ENCODE data around the gene TSFM.

The TSFM gene

DNA sequence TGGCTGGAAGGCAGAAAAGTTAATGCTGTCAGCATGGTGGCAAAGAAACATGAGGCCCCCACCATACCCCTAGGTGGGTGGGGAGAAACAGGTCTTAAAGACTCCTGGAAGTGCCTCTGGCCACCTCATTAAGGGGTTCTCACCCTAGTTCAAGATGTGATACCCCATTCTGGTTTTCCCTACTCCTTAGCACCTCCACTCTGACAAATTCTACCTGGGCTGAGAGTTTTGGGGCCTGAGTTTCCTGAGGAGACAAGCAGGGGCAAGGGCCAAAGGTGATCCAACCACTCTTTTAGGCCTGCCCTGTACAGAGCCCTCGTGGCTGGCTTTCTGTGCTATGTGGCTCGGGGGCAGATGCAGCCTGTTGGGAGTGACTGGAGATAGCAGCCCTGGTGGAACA lies 43.8 kb downstream of the TSFM start:
- H3K9me3 ChIP-seq, result no peaks in the 10 kb centered on the region
- H3K4me3 ChIP-seq (ENCODE audit: low read depth, low read length), result no peak overlapping the region
- DNase-seq, result no peak
- H3K4me1 ChIP-seq, result peaks cover under 1% of the 10 kb centered on the region; the same call in 1 of the 2 replicates
- TF ChIP-seq, protein P1, sequence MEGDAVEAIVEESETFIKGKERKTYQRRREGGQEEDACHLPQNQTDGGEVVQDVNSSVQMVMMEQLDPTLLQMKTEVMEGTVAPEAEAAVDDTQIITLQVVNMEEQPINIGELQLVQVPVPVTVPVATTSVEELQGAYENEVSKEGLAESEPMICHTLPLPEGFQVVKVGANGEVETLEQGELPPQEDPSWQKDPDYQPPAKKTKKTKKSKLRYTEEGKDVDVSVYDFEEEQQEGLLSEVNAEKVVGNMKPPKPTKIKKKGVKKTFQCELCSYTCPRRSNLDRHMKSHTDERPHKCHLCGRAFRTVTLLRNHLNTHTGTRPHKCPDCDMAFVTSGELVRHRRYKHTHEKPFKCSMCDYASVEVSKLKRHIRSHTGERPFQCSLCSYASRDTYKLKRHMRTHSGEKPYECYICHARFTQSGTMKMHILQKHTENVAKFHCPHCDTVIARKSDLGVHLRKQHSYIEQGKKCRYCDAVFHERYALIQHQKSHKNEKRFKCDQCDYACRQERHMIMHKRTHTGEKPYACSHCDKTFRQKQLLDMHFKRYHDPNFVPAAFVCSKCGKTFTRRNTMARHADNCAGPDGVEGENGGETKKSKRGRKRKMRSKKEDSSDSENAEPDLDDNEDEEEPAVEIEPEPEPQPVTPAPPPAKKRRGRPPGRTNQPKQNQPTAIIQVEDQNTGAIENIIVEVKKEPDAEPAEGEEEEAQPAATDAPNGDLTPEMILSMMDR (IDR thresholded peaks at IDR 0.05; ENCODE audit: low read depth, low read length), result no peak
- H3K27me3 ChIP-seq, result no peaks in the 10 kb centered on the region
- peaks cover 76% of the 10 kb centered on the region for H3K36me3 ChIP-seq

DNA sequence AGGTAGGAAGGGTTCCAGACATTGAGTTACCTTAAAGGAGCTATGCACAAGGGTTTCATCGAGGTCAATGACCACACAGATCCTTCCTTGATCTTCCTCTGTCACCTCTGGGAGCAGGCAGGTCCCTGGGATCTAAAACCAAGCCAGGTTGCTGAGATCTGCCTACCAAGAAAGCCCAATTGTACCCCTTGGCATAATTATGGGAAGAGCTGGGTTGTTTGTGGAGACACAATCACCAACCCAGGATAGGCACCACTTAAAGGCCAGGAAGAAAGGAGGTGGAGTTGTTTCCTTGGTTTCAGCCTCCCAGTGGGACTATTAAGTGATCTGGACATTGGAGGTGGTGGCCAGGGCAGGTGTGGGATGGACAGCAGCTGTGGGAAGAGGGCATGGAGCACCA lies 44.4 kb downstream of the TSFM start:
- Histone ChIP-seq H3K36me3 (peaks cover 76% of the 10 kb centered on the region), H3K4me1 (peaks cover 4% of the 10 kb centered on the region), H3K4me3 (ENCODE audit: low read depth, low read length) (no peak overlapping the region), H3K9me3 (no peaks in the 10 kb centered on the region), H3K27me3 (no peaks in the 10 kb centered on the region)
- TF ChIP-seq, protein P1 (IDR thresholded peaks at IDR 0.05; ENCODE audit: low read depth, low read length), result no peak
- no peak for DNase-seq

DNA sequence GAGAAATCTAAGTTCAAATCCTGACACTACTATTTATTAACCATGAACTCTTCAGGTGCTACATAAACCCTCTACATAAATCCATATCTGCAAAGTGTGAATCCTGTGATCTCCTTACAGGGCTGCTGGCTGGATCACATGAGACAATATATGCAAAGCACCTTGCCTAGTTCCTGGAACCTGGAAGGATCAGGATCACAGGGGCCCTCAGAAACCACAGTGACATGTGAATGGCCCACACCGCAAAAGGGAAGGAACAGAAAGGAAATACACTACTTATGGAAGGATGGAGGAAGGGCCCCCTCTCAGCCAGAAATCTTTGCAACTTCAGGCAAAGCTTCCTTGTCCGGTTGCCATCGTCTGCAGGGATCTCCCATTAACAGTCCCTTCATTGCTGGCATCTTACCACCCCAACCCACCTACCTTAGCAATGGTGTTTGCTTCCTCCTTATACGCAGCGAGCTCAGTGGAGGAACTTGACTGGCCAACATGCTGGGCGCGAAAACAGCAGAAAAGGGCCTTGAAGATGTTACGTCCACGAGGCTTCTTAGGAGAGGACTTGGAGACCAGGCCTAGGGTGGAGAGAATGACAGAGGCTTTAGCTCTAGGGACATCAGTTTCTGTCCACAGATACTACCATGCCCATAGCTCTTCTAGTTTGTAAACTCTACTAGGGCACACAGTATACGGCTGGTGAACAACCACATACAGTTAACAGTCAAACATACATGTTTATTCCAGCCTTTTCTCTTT lies 46.6 kb downstream of the TSFM start:
- peaks cover 57% of the 10 kb centered on the region for H3K36me3 ChIP-seq
- TF ChIP-seq, protein P1 (IDR thresholded peaks at IDR 0.05; ENCODE audit: low read depth, low read length), result no peak

DNA sequence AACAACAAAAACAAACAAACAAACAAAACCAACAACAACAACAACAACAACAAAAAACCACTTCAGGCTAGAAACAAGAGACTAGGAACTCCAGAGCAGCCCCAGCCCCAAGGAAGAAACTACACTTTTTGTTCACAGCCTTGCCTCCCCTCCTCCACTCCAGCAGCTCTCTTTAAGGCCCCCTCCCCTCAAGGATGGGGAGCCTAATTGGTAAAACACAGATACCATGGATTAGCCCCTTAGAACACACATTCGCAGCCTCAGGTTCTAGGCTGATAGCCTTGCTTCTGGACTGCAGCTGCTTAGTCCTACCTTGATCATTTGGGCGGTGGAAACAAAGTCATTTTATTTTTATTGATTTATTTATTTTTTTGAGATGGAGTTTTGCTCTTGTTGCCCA lies 47.8 kb downstream of the TSFM start:
- no peak for DNase-seq
- H3K4me1 ChIP-seq, result peaks cover 8% of the 10 kb centered on the region
- TF ChIP-seq, protein P1 (IDR thresholded peaks at IDR 0.05; ENCODE audit: low read depth, low read length), result no peak

More for the DNA sequence above, 46.6 kb downstream of the TSFM start:
- DNase-seq, result no peak
- Histone ChIP-seq H3K27me3 (no peaks in the 10 kb centered on the region), H3K4me3 (ENCODE audit: low read depth, low read length) (no peak overlapping the region), H3K4me1 (peaks cover 4% of the 10 kb centered on the region), H3K9me3 (no peaks in the 10 kb centered on the region)

DNA sequence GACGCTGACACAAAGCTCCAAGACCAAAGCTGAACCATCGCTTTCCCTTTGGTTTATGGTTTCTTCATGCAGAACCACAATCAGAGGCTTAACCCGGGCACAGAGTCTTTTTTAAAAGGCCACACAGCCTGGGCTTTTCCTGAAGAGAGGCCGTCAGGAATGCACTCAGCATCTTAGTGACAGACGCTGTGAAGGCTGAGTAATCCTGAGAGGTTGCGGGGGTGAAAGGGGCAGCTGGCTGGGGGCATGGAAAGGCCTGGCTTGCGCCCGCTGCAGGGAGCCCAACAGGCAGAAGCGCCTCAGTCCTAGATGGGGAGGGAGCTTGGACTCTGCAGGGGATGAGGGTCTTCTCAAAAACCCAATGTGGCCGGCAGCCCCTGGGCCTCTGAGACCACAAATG lies 50.4 kb downstream of the TSFM start:
- TF ChIP-seq, protein P1 (IDR thresholded peaks at IDR 0.05; ENCODE audit: low read depth, low read length), result no peak
- Histone ChIP-seq H3K4me3 (ENCODE audit: low read depth, low read length) (no peak overlapping the region), H3K4me1 (peaks cover 17% of the 10 kb centered on the region), H3K9me3 (no peaks in the 10 kb centered on the region), H3K36me3 (peaks cover 20% of the 10 kb centered on the region), H3K27me3 (no peaks in the 10 kb centered on the region)
- no peak for DNase-seq

More for the DNA sequence above, 47.8 kb downstream of the TSFM start:
- H3K27me3 ChIP-seq, result no peaks in the 10 kb centered on the region
- H3K9me3 ChIP-seq, result no peaks in the 10 kb centered on the region
- peaks cover 45% of the 10 kb centered on the region for H3K36me3 ChIP-seq
- no peak overlapping the region for H3K4me3 ChIP-seq (ENCODE audit: low read depth, low read length)

DNA sequence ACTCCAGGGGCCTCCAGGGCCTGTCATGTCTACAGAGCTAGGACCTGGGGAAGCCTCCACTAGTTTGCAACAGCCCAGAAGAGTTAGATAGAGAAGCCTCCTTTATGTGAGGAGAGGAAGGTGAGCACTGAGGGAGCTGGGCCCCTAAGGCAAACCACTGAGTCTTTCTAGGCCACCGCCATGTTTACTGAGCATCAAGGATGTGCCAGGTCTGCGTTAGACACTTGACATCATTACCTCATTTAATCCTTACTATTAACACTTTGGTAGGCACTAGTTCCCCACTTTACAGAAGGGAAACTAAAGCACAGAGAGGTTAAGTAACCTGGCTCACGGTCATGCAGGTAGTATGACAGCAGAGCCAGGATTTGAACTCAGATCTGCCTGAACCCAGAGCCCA lies 51.1 kb downstream of the TSFM start:
- TF ChIP-seq, protein P1 (IDR thresholded peaks at IDR 0.05; ENCODE audit: low read depth, low read length), result no peak
- H3K9me3 ChIP-seq, result no peaks in the 10 kb centered on the region
- peaks cover 23% of the 10 kb centered on the region for H3K4me1 ChIP-seq
- peaks cover 12% of the 10 kb centered on the region for H3K36me3 ChIP-seq
- no peak overlapping the region for H3K4me3 ChIP-seq (ENCODE audit: low read depth, low read length)
- no peak for DNase-seq
- H3K27me3 ChIP-seq, result no peaks in the 10 kb centered on the region

Data from BE2C (cell line).